Globus pallidus (tissue), 1 donor: ENCODE results near the gene NPIPA5.
"Not testable (repeated sequence)": the region's sequence is repeated elsewhere in the genome, so short reads cannot be mapped to it uniquely, and the experiment has no call there.

ENCODE experiments used
- DNase-seq: peaks from one replicate; pipeline ENCODE4 v3.0.0-alpha.2; 2015; ENCODE audit warnings: low spot score

Gene NPIPA5

DNA sequence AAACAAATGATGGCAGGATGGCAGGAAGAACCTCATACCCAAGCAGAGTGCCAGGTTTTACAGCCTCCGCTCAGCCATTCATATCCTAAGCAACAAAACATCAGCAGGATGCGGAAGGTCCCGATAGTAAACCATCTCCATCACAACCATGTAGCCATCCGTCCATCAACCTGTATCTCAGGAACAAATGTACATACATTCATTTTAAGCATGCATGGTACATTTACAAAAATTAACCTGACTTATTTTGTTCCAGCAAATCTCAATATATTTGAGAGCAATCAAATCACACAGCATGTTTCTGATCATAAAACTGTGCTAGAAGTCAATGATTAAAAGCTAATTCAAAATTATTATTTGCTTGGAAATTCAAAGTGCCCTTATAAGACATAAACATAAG, at the start of gene NPIPA5:
NPIPA5 (minus strand) TSS at position 101 of the 400 bp plus-strand sequence; CDS start at position 101, 0 bp downstream.
- not testable (repeated sequence) for DNase-seq

GRCh38 chr16:15427648-15428239, 49.6 kb upstream of the NPIPA5 start:
- peak; percentile 60 for DNase-seq

GRCh38 chr16:15426796-15427195, 48.7 kb upstream of the NPIPA5 start:
- no peak for DNase-seq

GRCh38 chr16:15425861-15426260, 47.8 kb upstream of the NPIPA5 start:
- DNase-seq, result no peak

DNA sequence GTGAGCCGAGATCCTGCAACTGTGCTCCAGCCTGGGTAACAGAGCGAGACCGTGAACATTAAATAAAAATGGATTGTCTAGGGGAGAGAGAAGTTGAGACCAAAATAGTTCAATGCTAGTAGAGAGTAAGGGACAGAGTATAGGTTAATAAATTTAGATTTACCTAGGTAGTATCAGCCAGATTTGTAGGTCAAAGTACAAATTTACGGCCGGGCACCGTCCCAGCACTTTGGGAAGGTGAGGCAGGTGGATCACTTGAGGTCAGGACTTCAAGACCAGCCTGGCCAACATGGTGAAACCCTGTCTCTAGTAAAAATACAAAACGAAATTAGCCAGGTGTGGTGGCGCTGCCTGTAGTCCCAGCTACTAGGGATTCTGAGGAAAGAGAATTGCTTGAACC, 44.1 kb upstream of the NPIPA5 start:
- no peak for DNase-seq

GRCh38 chr16:15421696-15422095, 43.6 kb upstream of the NPIPA5 start:
- DNase-seq, result not testable (repeated sequence)

DNA sequence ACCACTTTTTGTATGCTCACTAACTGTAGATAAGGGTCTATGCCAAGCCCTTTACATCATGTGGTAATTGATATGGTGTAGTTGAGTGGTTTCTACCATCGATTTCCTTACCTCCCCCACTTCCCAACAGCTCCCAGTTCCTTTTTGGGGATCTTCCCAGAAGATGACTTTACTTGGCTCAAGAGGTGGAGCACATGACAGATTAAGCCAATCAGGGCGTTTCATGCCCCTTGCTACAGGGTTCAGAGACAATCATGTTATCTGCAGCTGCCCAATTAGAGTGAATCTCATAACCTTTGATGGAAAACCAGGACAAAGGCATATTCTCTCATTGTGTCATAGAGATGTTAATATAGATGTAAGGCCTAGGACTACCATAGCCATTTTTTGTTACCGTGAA, 40.1 kb upstream of the NPIPA5 start:
- DNase-seq, result no peak

DNA sequence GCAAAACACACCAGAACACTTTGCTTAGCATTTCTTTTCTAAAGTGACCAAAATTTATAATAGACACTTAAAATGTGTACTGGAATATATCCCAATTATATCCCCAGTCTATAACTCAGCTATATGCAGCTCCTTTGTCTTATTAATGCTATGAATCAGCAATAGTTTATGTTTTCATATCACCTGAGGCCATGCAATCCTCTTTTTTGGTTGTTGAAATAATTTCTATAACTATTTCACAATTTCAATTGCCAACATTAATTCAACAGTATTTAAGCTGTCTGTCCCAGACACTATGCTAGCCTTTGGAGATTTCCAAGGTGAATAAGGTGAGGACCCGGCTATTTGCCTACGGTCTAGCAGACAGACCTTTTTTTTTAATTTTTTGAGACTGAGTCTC, 39.1 kb upstream of the NPIPA5 start:
- DNase-seq, result no peak

DNA sequence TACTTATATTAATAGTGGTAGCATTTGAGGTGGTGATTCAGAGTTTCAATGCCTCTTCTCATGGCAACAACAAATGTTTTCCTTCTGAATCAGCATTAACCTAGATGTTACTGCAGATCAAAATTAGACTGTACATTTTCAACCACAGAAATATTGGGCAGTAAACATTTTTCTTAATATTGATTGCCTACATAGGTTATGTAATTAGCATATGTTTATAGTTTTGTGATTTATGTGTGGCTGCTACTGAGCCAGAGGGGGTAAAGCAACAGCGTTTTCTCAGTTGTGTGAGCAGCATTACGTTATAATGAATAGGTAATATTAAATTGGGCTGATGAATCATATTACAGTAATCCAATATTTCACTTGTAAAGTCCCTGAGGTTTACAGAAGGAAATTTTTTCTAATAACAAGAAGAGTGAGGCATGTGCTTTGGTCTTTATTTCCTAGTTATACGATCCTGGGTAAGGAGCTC, 37.5 kb upstream of the NPIPA5 start:
- DNase-seq, result no peak

GRCh38 chr16:15409476-15409875, 31.4 kb upstream of the NPIPA5 start:
- DNase-seq, result not testable (repeated sequence)

DNA sequence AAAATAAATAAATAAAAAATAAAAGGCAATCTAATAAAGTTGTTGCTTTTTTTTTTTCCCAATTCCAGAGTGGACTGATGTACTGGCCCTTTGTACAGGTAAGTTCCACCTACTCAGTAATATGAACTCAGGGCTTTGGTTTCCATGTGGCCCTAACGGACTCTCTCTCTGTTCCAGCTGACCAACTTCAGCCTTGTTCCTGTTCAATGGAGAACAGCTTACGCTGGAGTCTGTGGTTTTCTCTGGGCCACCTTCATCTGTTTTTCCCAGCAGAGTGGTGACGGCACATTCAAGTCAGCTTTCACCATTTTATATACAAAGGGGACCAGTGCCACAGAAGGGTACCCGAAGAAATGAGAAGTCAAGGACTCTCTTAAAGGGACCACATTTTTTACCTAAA, 29.7 kb upstream of the NPIPA5 start:
- not testable (repeated sequence) for DNase-seq

DNA sequence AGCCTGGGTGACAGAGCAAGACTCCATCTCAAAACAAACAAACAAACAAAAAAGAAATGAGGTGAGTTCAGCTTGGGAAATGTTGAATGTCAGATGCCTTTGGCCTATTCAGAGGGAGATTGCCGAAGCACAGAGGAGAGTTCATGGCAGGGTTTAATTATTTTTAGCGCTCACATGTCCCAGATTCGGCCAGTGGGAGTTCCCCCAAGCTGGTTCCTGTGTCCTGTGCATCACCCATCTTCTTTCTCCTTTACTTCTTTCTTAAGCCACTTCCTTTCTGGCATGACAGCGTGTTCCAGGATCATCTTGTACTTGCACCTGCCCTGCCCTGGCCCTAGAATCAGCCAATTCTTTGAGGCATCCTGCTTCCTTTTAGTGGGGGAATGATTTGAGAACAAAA, 26.7 kb upstream of the NPIPA5 start:
- no peak for DNase-seq

- DNase-seq, result not testable (repeated sequence)
Observed at GRCh38 chr16:15404091-15404490, 26.0 kb upstream of the NPIPA5 start.

DNA sequence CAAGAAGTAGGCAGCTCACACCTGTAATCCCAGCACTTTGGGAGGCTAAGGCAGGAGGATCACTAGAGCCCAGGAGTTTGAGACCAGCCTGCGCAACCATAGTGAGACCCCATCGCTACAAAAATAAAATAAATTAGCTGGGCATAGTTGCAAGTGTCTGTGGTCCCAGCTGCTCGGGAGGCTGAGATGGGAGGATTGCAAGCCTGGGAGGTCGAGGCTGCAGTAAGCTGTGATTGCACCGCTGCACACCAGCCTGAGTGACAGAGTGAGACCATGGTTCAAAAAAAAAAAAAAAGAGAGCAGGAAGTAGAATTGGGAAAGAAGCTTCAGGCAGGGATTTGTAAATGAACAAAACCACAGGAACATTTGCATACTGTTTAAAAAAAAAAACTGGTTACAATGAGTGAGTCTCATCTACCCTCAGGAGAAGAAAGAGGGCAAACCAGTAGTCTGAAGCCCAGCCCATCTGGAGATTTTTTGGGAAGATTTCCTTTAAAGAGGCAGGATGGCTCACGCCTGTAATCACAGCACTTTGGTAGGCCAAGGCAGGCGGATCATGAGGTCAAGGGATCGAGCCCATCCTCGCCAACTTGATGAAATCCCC, 25.4 kb upstream of the NPIPA5 start:
- no peak for DNase-seq

DNA sequence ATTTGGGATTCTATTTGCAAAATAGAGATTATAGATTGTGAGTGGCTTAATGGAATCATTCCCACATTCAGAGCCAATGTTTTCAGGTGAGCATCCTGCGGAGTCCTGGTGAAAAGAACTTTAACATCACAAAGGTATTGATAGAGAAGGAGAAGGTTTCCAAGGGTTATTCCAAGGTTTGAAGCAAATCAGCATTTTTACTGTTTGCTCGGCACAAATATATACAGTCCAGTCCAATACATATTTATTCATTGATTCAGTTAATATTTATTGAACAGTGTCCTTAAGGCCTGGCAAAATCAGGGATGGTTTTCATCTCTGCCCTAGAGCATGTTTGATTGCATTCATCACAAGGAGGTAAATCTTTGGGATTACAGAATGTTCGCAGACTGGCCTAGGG, 23.9 kb upstream of the NPIPA5 start:
- no peak for DNase-seq

DNA sequence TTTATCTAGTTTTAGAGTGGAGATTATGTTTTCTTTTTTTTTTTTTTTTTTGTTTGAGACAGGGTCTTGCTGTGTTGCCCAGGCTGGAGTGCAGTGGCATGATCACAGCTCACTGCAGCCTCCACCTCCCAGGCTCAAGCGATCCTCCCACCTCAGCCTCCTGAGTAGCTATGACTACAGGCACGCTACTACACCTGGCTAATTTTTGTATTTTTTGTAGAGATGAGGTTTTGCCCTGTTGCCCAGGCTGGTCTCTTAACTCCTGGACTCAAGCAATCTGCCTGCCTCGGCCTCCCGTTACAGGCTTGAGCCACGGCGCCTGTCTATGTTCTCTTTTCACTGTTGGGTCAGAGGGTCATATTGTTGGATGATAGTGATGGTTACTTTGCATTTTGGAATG, 22.2 kb upstream of the NPIPA5 start:
- not testable (repeated sequence) for DNase-seq

DNA sequence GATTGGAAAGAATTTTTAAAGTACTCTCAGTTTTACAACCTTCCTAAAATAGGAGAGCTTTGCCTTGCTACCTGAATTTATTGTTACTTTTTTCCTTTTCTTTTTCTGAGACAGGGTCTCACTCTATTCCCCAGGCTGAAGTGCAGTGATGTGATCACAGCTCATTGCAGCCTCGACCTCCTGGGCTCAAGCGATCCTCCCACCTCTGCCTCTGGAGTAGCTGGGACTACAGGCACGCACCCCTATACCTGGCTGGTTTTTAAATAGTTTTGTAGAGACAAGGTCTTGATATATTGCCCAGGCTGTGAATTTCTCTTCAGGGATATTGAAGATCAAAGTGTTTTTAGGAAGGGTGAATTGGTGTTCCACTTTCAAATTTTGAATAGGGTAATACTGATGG, 21.2 kb upstream of the NPIPA5 start:
- no peak for DNase-seq

DNA sequence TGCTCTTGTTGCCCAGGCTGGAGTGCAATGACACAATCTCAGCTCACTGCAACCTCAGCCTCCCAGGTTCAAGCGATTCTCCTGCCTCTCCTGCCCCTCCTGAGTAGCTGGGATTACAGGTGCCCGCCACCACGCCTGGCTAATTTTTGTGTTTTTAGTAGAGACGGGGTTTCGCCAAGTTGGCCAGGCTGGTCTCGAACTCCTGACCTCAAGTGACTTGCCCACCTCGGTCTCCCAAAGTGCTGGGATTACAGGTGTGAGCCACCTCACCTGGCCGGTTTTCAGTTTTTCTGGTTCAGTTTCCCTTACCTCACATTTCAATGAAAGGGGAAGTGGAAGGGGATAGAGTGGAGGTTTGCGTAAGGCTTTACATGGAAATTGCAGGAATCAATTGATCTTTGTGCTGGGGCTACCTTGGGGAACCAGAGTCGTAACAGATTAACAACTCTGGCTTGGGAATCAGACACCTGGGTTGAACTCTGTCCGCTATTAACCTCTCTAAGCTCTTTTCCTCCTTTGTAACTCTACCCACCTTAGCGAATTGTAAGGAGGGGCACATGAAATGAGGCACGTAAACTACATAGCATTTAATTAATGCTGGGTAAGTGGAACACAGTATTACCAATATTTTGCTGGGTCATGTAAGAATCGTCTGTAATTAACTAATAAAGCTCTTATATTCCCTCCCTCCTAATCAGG, 20.7 kb upstream of the NPIPA5 start:
- DNase-seq, result no peak

DNA sequence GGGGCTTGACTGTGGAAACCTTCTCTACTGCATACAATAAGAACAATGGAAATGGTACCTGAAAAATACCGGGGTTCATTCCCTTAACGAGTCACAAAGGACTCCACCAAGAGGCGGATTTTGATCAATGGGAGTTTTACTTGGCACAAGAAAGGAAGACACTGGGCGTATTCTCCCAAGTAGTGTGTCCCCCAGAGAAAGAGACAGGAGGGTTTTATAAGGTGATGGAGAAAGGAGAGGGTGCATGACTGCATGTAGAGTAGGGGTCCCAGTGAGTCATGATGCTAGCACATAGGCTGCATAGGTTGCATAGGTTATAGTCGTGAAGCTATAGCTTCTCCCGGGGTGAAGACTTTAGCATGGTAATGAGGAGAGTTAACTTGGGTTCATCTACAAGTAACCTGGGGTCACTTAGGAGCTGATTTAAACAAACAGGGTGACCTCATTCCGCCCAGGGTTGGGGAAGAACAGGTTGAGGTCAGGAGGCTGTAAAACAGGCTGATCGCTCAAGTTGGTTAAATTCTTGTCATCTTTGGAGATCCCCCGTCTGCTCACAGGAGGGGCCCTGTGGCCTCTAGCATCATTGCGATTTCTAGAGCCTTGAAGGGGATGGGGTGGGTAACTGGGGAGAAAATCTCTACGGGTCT, 19.0 kb upstream of the NPIPA5 start:
- DNase-seq, result no peak

DNA sequence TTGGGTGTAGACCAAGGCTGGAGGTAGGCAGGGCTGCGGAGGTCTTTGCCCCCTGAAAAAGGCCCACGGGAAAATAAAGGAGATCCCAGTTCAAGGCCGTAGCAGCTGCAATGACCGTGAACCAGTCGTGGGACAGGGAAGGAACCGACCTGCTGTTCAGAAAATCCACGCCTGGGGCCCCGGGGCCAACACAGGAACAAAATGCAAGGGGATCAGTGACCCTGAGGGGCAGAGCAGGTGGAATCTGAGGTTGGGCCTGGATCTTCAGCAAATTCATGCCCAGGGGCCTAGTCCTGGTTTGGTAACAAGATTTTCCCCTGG, 18.4 kb upstream of the NPIPA5 start:
- DNase-seq, result not testable (repeated sequence)

DNA sequence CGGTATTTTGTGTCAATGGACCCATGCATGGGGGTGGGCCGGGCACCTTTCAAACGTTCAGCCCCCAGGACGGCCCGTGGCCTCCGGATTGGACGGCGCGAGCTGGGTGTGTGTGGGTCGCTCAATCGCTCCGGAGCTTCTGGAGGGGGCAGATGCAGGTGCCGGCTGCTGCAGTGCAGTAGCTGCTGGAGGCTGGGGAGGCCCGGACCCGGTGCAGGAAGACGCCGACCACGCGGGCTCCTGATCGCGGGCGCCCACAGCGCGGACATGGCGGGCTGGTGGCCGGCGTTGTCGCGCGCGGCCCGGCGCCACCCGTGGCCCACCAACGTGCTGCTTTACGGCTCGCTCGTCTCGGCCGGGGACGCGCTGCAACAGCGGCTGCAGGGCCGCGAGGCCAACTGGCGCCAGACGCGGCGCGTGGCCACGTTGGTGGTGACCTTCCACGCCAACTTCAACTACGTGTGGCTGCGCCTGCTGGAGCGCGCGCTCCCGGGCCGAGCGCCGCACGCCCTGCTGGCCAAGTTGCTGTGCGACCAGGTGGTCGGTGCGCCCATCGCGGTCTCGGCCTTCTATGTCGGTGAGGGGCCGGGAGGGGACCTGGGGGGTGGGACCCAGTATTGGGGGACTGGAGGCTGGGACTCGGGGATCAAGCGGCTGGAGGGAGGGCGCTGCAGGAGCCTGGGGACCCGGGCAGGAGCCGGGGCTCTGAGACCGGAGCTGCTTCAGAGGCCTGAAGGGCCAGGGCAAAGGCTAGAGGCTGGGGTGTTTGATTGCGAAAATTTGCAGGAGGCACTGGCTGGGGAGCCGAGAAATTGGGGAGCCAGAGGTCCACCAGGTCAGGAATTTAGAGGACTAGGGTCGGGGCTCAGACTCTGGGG, 17.8 kb upstream of the NPIPA5 start, which contains the start of gene MPV17L:
MPV17L (plus strand) TSS at position 124 of the 878 bp plus-strand sequence; CDS start at position 268, 144 bp downstream.
- peak; percentile 25 for DNase-seq

- not testable (repeated sequence) for DNase-seq
Observed at GRCh38 chr16:15393025-15393424, 14.9 kb upstream of the NPIPA5 start.
